DND-41 (cell line): ENCODE data around the gene TMEM239.

ENCODE experiments used
- ATAC-seq: fragments of 200-7000 bp; cut with Tn5 transposase; 3 replicates; pipeline ENCODE4 v1.9.1; 2021; ENCODE audit warnings: low read depth; ENCODE audit not compliant: insufficient read depth
- DNase-seq: peaks from one replicate; pipeline ENCODE4 v3.0.0-alpha.2; 2020
- H2AFZ ChIP-seq: 2 replicates; pipeline ENCODE4 v1.6.0; 2012; ENCODE audit warnings: low read depth, low read length
- H3K27ac ChIP-seq: 2 replicates; pipeline ENCODE4 v1.5.1; 2012; ENCODE audit warnings: low read length, inconsistent platforms
- H3K27me3 ChIP-seq: fragments of 200-600 bp; sonication (generic); 2 replicates; pipeline ENCODE4 v1.6.0; 2012; ENCODE audit warnings: low read length, mild to moderate bottlenecking, inconsistent platforms; ENCODE audit not compliant: insufficient read depth, poor library complexity
- H3K36me3 ChIP-seq: 2 replicates; pipeline ENCODE4 v1.5.1; 2012; ENCODE audit warnings: low read length, inconsistent platforms; ENCODE audit not compliant: insufficient read depth
- H3K4me1 ChIP-seq: 2 replicates; pipeline ENCODE4 v1.5.1; 2012; ENCODE audit warnings: mild to moderate bottlenecking, low read length; ENCODE audit not compliant: insufficient read depth
- H3K4me2 ChIP-seq: 2 replicates; pipeline ENCODE4 v1.6.0; 2012; ENCODE audit warnings: mild to moderate bottlenecking, moderate library complexity, low read length, inconsistent platforms; ENCODE audit not compliant: insufficient read depth
- H3K4me3 ChIP-seq, 2 experiments: fragments of 200-600 bp in 1 of 2; shearing (Covaris generic) in 1 of 2; 2 replicates each; pipeline ENCODE4 v1.5.1; 2012 to 2016; ENCODE audit warnings: inconsistent platforms in 2 of 2, low read length in 2 of 2, mild to moderate bottlenecking in 2 of 2, low read depth in 1 of 2, moderate library complexity in 1 of 2
- H3K79me2 ChIP-seq: 2 replicates; pipeline ENCODE4 v1.6.0; 2012; ENCODE audit warnings: low read length, inconsistent platforms; ENCODE audit not compliant: insufficient read depth
- H3K9ac ChIP-seq: 2 replicates; pipeline ENCODE4 v1.6.0; 2012; ENCODE audit warnings: low read depth, mild to moderate bottlenecking, inconsistent platforms, low read length, moderate library complexity
- H3K9me3 ChIP-seq: 2 replicates; pipeline ENCODE4 v1.5.1; 2012; ENCODE audit warnings: low read length, moderate library complexity, mild to moderate bottlenecking, inconsistent platforms; ENCODE audit not compliant: insufficient read depth, severe bottlenecking
- H4K20me1 ChIP-seq: 2 replicates; pipeline ENCODE4 v1.6.0; 2012; ENCODE audit warnings: low read length; ENCODE audit not compliant: insufficient read depth
- CTCF ChIP-seq: IDR thresholded peaks from 2 replicates; pipeline ENCODE4 v1.5.1; 2012; ENCODE audit warnings: borderline replicate concordance, low read length, moderate library complexity, mild to moderate bottlenecking; ENCODE audit not compliant: poor library complexity, severe bottlenecking; ENCODE audit errors: extremely low read depth
- EZH2 ChIP-seq: IDR thresholded peaks from 3 replicates; pipeline ENCODE4 v1.6.1; 2012; ENCODE audit warnings: borderline replicate concordance, low read depth, mild to moderate bottlenecking, moderate library complexity, low read length, inconsistent platforms; ENCODE audit not compliant: severe bottlenecking

TMEM239 gene

GRCh38 chr20:2798095-2798805, 17.9 kb upstream of the TMEM239 start:
- Histone ChIP-seq H3K4me2 (no peak overlapping the region), H3K27me3 (peaks cover 35% of the 10 kb centered on the region), H2AFZ (no peak overlapping the region), H3K4me3 (no peak overlapping the region), H4K20me1 (peaks cover 23% of the 10 kb centered on the region), H3K79me2 (no peaks in the 10 kb centered on the region), H3K9me3 (no peaks in the 10 kb centered on the region), H3K4me1 (no peaks in the 10 kb centered on the region), H3K36me3 (no peaks in the 10 kb centered on the region), H3K9ac (no peak overlapping the region), H3K27ac (no peak overlapping the region)
- no peak for DNase-seq
- no peak for TF ChIP-seq CTCF
- TF ChIP-seq EZH2: no peak
- ATAC-seq: no peak

DNA sequence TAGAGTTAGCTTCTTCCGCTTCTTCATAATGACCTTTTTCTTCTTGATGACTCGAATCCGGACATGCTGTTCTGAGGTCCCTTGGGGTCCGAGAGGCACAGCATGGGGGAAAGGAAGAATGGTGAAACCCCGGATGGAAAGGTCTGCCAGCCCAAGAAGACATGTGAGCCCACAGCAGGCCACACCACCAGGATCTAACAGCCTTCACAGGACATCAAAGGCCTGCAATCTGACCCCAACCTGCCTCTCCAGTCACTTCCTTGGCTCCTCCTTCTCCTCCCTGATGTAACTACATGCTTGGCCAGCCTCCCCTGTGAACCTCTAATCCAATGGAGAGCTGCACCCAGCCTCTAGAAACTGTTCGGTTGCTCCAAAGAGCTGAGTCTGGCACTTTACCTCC, 17.4 kb upstream of the TMEM239 start:
- Histone ChIP-seq H2AFZ (no peak overlapping the region), H3K4me1 (no peaks in the 10 kb centered on the region), H3K4me2 (no peak overlapping the region), H3K79me2 (no peaks in the 10 kb centered on the region), H4K20me1 (peaks cover 23% of the 10 kb centered on the region), H3K4me3 (no peak overlapping the region), H3K36me3 (no peaks in the 10 kb centered on the region), H3K27me3 (peaks cover 31% of the 10 kb centered on the region), H3K27ac (no peak overlapping the region), H3K9me3 (no peaks in the 10 kb centered on the region), H3K9ac (no peak overlapping the region)
- ATAC-seq (no peak), DNase-seq (no peak)
- TF ChIP-seq CTCF: no peak
- TF ChIP-seq EZH2: no peak

DNA sequence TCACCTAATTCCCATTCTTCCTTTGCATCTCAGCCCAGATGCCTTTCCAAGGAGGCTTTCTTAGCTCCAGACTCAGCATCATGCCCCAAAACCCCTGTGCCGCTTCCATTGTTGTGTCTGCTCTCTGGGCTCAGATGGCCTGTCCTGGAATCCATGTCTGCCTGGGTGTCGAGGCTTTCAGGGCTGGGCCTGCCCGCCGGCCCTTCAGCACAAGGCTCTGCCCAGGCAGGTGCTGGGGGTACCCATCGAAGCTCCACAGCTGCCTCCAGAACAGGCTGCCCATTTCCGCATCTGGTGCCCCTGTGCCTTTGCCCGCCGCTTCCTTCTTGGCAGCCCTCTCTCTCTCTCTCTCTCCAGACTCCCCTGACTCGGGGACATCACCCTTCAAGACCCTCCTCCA, 16.9 kb upstream of the TMEM239 start:
- Histone ChIP-seq H3K27ac (no peak overlapping the region), H3K27me3 (peaks cover 31% of the 10 kb centered on the region), H3K9ac (no peak overlapping the region), H3K4me1 (no peaks in the 10 kb centered on the region), H3K4me2 (no peak overlapping the region), H4K20me1 (peaks cover 23% of the 10 kb centered on the region), H3K4me3 (no peak overlapping the region), H3K79me2 (no peaks in the 10 kb centered on the region), H2AFZ (no peak overlapping the region), H3K9me3 (no peaks in the 10 kb centered on the region), H3K36me3 (no peaks in the 10 kb centered on the region)
- TF ChIP-seq EZH2: no peak
- TF ChIP-seq CTCF: no peak
- DNase-seq: no peak
- ATAC-seq: no peak
